ENCODE data around the gene TRAF3. TPM values are rescaled to one million over a fixed set of nuclear protein-coding genes. Genes with fewer than 3 reads are reported as not detected.

Gene TRAF3
- total RNA-seq, 1 donor from 2014 or later, result 25.8 TPM

DNA sequence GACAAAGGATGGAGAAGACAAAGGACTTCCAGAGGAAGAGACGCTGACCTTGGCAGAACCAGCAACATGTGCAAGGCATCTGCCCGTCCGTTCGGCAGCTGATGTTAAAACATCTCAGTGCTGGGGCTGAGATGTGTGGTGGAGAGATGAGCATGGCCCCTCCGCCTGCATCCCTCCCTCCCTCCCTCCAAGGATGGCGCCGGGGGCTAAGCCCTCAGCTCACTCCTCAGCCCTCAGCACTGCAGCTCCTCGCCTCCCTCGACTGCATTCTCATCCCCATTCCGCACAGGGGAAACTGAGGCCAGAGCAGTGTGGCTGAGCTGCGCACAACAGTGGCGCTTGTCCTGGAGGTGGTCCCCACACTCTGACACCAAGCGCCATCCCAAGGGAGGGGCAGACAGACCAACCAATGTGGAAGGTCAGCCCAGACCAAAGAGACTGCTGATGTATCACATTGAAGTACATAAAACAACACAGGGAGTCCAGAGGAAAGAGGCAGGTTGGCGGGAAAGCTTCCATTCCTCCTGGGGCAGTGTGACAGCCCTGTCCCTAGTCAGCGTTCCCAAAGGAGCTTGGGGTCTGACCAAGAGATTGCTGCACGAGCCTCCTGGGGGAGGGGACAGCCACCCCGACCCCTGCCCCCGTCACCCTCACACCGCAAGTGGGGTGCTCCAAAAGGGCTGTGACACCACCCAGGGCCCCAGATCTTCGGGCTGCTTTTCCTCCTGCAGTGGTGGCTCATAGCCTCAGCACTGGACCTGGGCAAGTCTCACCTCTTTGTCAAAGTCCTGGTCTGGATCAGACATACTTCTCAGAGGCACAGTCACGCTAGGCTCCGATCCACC lies 160.3 kb downstream of the TRAF3 start:
- Mint-ChIP-seq H3K4me1 (peaks cover 7% of the 10 kb centered on the region), H3K9me3 (no peaks in the 10 kb centered on the region), H3K4me3 (no peak overlapping the region), H3K27ac (ENCODE audit: unreplicated experiment) (peak overlapping the region; percentile 78), H3K36me3 (ENCODE audit: low read depth) (peaks cover 11% of the 10 kb centered on the region), H3K27me3 (ENCODE audit: low read depth) (peaks cover under 1% of the 10 kb centered on the region)
- DNase-seq (ENCODE audit: low read depth, low spot score), result no peak
- TF ChIP-seq, protein P1, sequence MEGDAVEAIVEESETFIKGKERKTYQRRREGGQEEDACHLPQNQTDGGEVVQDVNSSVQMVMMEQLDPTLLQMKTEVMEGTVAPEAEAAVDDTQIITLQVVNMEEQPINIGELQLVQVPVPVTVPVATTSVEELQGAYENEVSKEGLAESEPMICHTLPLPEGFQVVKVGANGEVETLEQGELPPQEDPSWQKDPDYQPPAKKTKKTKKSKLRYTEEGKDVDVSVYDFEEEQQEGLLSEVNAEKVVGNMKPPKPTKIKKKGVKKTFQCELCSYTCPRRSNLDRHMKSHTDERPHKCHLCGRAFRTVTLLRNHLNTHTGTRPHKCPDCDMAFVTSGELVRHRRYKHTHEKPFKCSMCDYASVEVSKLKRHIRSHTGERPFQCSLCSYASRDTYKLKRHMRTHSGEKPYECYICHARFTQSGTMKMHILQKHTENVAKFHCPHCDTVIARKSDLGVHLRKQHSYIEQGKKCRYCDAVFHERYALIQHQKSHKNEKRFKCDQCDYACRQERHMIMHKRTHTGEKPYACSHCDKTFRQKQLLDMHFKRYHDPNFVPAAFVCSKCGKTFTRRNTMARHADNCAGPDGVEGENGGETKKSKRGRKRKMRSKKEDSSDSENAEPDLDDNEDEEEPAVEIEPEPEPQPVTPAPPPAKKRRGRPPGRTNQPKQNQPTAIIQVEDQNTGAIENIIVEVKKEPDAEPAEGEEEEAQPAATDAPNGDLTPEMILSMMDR (conservative IDR thresholded peaks at IDR 0.05), result no peak

DNA sequence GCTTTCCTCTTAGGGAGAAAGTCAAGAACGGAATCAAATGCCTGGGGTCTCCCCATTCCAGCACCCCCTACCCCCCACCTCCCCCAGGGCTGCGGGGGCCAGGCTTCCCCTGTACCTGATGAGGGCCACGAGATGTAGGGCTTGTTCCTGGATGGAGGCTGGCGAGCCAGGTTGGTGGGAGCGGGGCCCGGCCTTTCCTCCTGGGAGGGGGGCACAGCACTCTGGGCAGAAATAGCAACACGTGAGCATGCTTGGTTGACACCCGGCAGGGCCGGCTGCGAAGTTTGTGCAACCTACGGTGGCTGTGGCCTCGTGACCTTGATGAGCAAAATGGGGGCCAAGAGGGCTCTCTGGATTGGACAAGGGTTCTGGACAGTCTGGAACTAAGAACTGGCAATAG lies 160.9 kb downstream of the TRAF3 start:
- Mint-ChIP-seq H3K4me1 (peaks cover 7% of the 10 kb centered on the region), H3K9me3 (no peaks in the 10 kb centered on the region), H3K27ac (ENCODE audit: unreplicated experiment) (no peak overlapping the region), H3K4me3 (no peak overlapping the region), H3K27me3 (ENCODE audit: low read depth) (no peaks in the 10 kb centered on the region), H3K36me3 (ENCODE audit: low read depth) (peaks cover 10% of the 10 kb centered on the region)
- DNase-seq (ENCODE audit: low read depth, low spot score), result no peak
- TF ChIP-seq, protein P1 (conservative IDR thresholded peaks at IDR 0.05), result no peak

DNA sequence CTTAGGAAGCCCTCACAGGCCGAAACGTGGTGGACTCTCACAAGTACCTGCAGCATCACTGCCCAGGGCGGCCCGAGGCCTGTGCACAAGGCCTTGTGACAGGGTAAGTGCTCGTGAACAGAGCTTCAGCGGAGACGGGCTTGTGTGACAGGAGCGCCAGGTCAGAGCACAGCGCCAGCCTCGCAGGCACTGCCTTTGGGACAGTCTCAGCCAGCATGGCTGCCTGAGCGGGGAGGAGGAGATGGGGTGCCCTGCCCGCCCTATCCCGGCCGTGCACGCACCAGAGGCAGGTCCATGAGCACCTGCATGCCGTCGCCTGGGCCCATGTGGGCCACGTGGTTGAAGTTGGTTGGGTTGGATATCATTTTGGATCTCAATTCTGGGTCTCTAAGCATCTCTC lies 162.1 kb downstream of the TRAF3 start:
- Mint-ChIP-seq H3K9me3 (no peaks in the 10 kb centered on the region), H3K4me3 (no peak overlapping the region), H3K4me1 (peaks cover 7% of the 10 kb centered on the region), H3K27ac (ENCODE audit: unreplicated experiment) (no peak overlapping the region), H3K27me3 (ENCODE audit: low read depth) (no peaks in the 10 kb centered on the region), H3K36me3 (ENCODE audit: low read depth) (peaks cover 9% of the 10 kb centered on the region)
- TF ChIP-seq, protein P1 (conservative IDR thresholded peaks at IDR 0.05), result no peak
- no peak for DNase-seq (ENCODE audit: low read depth, low spot score)

DNA sequence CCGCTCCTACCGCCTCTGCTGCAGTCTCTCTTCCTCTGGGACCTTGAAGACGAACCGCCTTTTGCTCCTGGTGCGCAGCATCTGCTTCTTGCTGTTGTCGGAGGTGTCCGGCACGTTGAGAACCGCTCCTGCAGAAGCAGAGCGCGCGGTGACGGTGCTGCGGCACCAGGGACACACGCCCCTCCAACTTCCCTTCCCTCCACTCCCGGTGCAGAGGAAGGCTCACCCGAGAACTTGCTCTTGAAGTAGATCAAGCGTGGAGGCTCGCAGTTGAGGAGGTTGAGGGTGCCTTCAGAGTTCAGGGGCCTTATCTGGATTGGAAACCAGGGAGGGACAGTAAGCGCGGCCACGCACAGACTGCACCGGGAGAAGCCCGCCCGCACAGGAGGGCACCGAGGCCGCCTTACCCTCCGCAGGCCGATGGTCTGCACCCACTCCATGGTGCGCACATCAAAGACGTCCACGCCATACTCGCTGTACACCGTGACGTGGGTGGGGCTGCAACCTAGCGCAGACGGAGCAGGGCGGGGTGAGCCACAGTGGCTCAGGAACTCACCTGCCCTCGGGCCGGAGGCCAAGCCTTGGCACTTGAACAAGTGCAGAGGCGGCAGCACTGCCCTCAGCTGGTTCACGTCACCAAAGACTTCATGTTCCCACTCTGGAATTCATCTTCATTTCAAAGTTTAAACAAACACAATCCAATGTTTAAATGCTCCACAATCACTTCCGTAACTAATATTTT lies 162.7 kb downstream of the TRAF3 start:
- TF ChIP-seq, protein P1 (conservative IDR thresholded peaks at IDR 0.05), result no peak
- peaks cover 7% of the 10 kb centered on the region for H3K36me3 Mint-ChIP-seq (ENCODE audit: low read depth)

DNA sequence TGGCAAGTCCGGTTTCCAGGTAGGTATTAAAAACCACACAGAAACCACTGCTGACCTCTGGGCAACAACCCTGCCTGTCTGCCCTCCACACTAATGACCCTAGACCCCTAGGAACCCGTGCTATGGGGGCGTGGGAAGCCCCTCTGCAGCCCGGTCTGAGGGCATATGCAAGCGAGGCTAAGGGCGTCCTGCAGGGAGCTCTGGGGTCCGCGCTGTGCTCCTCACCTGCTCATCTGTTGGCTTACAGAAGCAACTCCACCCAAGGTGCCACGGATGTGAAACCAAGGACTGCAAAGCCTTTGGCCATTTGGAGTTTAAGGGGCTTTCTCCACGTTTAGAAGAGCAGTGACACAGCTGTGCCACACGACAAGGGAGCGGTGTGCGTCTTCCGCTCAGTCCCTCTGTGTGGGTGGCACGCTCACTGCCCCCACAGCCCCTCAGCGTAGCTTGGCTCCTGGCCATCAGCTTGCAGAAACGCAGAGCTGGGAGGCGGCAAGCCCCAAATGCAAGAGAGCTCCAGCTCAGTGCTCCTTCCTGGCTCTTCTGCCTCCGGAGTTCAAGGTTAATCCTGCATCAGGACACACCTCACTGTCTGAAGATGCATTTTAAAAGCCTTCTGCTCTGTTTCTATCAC lies 163.6 kb downstream of the TRAF3 start:
- Mint-ChIP-seq H3K4me3 (no peak overlapping the region), H3K9me3 (no peaks in the 10 kb centered on the region), H3K4me1 (peaks cover 7% of the 10 kb centered on the region), H3K27ac (ENCODE audit: unreplicated experiment) (no peak overlapping the region), H3K36me3 (ENCODE audit: low read depth) (peaks cover 5% of the 10 kb centered on the region), H3K27me3 (ENCODE audit: low read depth) (no peaks in the 10 kb centered on the region)
- TF ChIP-seq, protein P1 (conservative IDR thresholded peaks at IDR 0.05), result no peak
- DNase-seq (ENCODE audit: low read depth, low spot score), result no peak

More for the DNA sequence above, 162.7 kb downstream of the TRAF3 start:
- no peak overlapping the region for H3K27ac Mint-ChIP-seq (ENCODE audit: unreplicated experiment)
- peaks cover 7% of the 10 kb centered on the region for H3K4me1 Mint-ChIP-seq
- no peaks in the 10 kb centered on the region for H3K9me3 Mint-ChIP-seq
- H3K27me3 Mint-ChIP-seq (ENCODE audit: low read depth), result no peaks in the 10 kb centered on the region
- DNase-seq (ENCODE audit: low read depth, low spot score), result no peak
- H3K4me3 Mint-ChIP-seq, result no peak overlapping the region
